Cerebellar nuclear complex (tissue), 1 donor: ENCODE results near the gene SERTAD2.

Experiments used
- DNase-seq, 2 experiments: peaks; one replicate each; lab custom pipeline; 2025; lab: John Stamatoyannopoulos, UW

SERTAD2 gene

DNA sequence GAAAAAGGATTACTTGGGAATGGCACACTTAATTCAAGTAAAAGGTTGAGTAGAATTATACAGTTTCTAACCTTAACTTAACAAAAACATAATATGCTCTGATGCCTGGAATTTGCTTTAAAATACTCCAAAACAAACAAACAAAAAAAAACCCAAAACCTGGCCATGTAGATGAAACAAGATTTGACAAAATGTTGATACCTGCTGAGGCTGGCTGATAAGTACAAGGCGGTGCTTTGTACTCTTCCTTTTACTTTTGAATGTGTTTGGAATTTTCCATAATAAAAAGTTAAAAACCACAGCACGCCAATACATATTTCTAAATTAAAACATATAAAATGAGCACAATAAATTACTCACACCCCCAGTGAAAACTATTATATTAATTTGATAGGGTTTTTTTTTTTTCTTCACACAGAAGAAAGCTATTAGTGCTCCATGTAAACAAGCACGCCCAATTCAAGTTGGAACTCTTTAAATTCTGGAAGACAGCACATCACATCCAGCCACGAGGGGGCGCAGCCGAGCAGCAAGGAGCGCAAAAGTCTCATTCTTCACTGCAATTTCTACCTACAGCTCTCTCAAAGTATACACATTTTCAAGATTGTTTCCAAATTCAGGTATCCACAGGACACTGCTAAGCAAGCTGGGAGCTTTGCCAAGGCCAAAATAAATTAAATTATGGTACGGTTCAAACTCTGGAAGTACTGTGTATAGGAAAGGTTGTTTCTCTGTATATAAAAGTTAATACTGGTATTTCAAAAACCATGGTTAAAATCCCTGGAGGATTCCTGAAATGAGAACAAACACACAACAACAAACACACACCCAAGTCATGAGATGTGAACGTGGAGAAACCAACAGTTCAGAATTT lies 7.5 kb downstream of the SERTAD2 start:
- peak in 1 of 2 experiments; percentile 59 for DNase-seq

DNA sequence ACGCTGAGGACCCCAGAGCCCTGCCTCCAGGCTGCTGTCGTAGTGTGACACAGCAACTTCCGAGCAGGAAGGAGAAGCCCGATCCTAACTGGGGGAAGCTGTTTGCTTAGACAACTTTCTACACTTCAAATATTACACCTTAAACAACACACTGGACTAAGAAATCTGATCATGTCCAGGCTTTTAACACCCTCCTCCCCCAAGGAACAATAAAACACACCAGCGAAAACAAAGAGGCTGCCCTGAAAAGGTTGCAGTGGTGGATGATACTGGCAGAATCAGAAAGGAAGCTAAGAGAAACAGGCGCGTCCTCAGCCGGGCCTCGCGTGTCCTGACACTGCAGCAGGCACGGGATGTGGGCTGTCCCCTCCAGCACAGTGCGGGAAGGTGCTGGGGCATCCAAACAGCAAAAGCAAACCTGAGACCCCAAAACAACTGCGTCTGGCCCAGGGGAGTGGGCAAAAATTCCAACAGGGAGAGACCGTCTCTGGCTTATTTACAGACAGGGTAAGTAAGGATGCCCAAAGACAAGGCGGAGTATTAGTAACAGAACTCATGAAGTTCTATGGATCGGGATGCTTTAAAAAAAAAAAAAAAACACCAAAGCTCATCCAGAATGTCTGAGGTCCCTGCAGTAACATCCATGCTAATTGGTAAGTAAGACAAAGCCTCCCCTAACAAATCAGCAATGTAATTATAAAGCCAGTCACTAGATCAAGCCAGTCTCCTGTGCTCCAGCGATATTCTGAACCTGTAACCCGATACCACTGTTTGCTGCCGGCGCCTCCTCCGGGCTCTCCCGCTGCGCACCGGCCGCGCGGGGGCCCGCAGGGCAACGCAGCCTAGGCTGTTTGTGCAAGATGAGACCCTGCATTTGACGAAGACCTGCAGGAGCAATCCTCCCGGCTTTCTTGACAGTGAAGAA lies 9.0 kb downstream of the SERTAD2 start:
- no peak for DNase-seq

GRCh38 chr2:64643838-64644457 lies 9.8 kb downstream of the SERTAD2 start:
- no peak for DNase-seq

DNA sequence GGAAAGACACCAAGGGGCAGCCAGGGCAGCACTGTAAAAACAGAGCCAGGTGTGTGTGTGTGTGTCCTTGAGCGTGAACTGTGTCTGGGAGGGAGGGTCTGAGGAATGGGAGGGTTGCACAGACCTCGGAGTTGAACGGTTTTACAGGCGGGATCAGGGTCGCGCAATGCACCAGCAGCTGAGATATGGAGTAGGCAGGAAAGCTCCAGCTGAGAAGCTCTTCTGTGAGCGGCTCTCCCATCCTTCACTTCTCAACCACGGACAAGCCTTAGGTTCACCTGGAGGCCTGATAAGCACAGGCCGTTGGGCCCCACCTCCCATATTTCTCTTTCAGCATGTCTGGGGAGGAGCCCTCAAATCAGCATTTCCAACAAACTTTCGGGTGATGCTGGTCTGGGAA lies 12.1 kb downstream of the SERTAD2 start:
- DNase-seq: no peak

DNA sequence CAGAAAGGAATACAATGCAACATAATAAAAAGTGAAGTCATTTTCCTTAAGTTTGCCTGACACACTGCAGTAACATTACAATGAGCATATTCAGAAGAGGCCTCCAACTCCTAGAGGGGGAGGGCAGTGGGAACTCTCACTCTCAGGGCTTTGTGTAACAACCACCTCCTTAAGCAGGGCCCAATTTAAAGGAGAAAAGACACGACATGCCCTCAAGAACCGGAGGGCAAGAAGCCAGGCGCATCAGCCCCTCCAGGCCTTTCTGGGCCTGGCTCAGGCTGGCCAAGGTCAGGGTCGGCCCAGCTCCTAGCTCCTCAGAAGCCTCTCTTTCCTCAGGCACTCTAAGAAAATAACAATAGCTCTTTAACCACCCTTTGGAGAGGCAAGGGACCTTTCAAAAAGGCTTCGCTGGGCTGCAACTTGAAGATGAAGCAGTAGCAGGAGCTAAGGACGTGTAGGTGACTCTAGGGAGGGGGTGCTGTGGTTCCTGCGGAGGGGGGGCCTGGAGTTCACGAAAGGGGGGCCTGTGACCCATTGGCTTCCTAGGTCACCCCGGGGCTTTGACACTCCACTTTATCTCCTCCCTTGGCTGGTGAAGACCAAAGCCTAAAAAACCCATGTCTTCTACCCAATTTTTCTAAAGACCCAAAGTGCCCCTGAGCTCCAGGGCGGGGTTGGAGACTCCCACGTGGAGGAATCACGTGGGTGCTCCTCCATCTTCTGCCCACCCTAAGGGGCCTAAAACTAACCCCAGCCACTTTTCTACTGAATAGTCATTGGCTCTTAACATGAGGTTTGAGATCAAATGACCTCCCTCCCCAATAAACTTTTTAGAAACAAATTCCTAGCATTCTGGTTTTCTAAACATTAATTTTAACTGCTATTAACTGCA lies 13.3 kb downstream of the SERTAD2 start:
- no peak for DNase-seq

DNA sequence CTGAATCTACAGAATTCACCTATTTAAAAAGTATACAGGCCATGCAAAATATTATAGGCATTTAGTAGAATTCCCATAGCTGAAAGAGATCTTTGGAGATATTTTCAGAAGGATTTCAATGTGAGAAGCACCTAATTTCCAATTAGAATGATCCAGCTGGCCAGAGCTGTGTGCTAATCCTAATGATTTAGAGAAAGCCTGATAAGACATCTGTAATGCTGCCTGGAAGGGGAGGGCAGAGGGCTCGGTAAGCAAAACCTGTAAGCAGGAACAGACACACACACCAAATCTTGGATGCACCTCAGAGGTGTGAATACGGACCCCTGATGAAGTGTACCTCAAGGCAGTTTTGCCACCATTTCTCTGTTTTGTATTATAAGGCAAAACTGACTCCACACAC lies 14.0 kb downstream of the SERTAD2 start:
- DNase-seq: no peak

- no peak for DNase-seq
Measured at GRCh38 chr2:64638502-64639120, 15.1 kb downstream of the SERTAD2 start.

DNA sequence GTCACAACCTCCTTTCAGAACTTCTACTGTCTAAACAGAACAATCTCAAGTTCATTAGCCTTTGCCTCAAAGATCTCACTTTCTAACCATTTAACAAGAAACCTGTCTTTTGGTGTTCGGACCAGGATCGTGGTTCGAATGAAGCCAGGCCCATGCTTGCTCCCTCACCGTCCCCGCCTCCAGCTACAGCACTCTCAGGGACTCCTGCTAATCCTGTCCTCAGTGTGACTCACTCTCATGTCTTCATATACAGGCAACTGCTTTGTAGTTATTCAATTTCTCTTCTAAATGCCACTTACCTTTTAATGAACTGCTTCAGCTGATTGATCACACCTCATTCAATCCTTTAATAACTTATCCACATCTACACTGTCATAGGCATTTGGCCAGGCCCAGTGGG lies 15.8 kb downstream of the SERTAD2 start:
- DNase-seq: no peak

DNA sequence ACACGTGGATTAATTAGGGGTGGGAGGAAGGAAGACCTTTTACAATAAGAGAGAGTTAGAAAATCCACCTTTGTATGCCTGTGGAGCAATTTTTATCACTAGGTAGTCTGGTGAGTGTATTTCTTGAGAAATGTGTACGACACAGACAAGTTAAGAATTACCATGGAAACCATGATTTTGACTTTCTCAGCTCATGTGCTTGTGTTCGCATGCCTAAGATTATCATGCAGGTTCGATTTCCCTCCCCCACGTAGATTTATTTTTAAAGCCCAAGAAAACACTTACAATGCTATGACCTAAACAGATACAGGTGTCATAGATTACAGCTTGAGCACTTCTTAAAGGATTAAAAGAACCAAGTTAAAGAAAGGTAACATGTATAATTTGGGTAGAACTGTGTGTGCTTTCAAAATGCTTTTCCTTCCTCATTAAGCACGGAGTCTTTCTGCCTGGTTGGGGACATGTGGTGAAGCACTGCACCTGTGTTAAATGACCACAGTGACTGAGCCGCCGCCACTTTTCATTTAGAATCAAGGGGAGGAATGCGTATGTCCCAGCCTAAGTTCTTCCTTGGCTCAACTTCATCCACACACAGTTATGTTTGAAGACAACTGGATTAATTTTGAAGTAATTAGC lies 16.6 kb downstream of the SERTAD2 start:
- no peak for DNase-seq

GRCh38 chr2:64635976-64636911 lies 17.5 kb downstream of the SERTAD2 start:
- DNase-seq: no peak

GRCh38 chr2:64634345-64635267 lies 19.1 kb downstream of the SERTAD2 start:
- no peak for DNase-seq

DNA sequence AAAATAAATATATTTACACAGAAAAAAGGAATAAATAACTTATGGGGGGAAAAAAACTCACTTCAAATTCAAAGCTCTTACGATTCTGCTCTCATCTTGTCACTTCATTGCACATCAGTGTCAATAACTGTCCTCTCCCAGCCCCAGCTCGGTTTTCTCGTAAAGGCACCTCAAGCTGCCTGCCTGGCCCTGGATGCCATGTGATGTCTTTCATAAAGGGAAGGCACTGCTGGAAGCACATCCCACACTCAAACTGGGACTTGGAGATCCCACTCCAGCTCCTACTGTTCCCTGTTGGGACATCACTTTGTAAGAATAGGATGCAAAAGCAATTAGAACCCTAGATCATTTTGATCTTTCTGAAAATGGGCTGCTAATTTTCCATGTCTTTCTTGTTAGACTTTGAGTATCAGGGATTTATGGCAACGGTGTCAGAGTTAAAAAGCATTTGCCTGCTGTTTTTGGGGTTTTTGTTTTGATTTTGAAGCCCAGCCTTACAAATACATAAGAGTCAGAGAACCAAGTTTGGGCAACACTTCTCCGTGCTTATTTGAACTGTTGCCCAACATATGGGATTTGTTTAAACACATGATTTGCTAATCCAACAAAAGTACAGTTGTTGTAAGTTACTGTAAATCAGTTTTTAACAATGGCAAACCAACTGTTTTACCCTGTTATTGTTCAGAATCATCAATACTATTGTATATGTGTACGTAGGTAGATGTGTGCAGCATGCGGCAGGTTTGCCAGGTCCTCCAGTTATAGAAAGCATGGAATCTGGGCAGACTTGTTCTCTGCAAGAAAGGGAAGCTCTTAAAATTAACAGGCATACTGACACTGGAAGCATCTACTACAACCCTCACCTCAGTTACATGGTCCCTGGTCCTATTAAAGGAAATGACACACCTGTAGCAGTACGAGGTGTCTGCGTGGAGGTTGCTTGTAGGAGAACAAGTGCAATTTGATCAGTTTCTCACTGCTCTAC lies 20.6 kb downstream of the SERTAD2 start:
- DNase-seq: no peak

- no peak for DNase-seq
Measured at GRCh38 chr2:64631771-64632170, 21.9 kb downstream of the SERTAD2 start.

- no peak for DNase-seq
Measured at GRCh38 chr2:64630752-64631151, 23.0 kb downstream of the SERTAD2 start.

DNA sequence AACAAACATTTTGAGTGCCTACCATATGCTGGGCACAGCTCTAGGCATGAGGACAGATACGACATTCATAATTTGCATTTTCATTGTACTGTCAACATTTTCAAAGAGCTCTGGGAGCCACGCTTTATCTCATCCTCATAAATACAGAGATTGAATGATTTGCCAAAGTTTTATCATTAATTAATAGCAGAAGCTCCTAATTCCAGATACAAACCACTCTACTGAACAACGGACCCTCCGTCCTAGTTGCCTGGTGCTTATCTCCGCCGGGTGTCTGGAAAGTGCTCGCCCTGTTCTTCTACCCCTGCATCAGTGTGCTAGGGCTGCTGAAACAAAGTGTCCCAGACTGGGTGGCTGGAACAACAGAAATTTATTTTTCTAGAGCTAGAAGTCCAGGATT lies 23.8 kb downstream of the SERTAD2 start:
- no peak for DNase-seq

DNA sequence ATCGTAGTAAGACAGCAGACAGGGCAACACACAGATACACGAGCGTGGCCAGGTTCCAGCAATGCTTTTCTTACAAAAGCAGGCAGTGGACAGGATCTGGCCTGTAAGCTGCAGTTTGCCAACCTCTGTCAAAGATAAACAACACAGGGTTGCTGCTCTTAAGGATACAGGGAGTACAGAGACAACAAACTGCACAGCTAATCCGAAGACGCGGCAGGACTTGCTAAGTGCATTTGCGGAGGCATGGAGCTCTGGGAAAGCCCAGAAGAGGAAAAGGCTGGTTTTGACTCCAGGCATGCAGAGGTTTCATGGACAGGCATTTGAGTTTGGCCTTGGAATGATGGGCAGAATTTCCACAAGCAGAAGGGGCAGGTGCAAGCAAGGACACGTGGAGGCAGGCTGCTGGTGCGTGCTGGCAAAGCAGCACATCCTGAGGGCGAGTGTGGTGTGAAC lies 24.4 kb downstream of the SERTAD2 start:
- no peak for DNase-seq
